HG02642 (cell line): ENCODE data around the gene NCOA7.

ENCODE experiments used
- ATAC-seq: cut with Tn5 transposase; IDR thresholded peaks from one replicate; pipeline ENCODE4 v1.9.1; 2021; ENCODE audit warnings: mild to moderate bottlenecking; ENCODE audit not compliant: unreplicated experiment, poor library complexity

NCOA7 gene

GRCh38 chr6:125810445-125810844 is 19.7 kb downstream of the NCOA7 start:
- no peak for ATAC-seq

- no peak for ATAC-seq
Measured at GRCh38 chr6:125811259-125811658, 20.5 kb downstream of the NCOA7 start.

- no peak for ATAC-seq
Measured at GRCh38 chr6:125812394-125813292, 21.9 kb downstream of the NCOA7 start.

- ATAC-seq = peak; percentile 28
Measured at GRCh38 chr6:125814481-125814880, 23.7 kb downstream of the NCOA7 start.

DNA sequence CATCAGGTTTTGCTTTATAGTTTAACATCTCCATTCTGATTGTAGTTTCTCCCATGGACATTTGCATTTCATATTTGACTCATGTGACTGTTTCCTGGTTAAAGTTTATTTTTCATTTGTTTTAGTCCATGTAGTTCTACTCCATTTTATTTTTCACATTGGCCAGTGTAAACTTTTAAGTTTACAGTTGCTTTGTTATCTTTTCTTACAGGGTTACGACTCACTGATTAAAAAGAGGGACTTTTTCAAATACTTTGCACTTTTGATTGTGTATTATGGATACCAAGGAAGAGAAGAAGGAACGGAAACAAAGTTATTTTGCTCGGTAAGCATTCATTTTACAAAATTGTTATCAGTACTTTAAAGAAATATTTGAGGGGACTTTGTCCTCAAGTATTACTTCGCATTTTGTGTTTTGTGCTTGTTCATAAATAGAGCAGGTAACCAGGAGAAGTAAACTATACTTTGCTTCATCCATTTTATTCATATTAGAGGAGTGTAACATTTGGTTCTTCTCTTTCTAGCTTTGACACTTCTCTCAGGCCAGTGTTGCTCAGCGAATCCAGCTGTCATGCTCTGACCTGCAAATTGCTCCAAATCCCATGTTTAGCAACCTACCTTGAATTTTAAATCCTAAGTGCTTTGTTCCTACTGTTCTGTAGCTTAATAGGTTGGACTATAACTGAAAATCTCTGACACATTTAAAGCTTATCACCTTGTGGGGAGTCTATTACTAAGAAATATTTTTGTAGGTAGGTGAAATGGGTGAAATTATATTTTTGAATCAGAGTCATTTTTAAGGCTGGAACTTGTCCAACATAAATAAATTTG is 24.5 kb downstream of the NCOA7 start:
- no peak for ATAC-seq

GRCh38 chr6:125816828-125817280 is 26.1 kb downstream of the NCOA7 start:
- no peak for ATAC-seq

- peak; percentile 46 for ATAC-seq
Measured at GRCh38 chr6:125818225-125818657, 27.5 kb downstream of the NCOA7 start.

- ATAC-seq = no peak
Measured at GRCh38 chr6:125818772-125819260, 28.1 kb downstream of the NCOA7 start.

DNA sequence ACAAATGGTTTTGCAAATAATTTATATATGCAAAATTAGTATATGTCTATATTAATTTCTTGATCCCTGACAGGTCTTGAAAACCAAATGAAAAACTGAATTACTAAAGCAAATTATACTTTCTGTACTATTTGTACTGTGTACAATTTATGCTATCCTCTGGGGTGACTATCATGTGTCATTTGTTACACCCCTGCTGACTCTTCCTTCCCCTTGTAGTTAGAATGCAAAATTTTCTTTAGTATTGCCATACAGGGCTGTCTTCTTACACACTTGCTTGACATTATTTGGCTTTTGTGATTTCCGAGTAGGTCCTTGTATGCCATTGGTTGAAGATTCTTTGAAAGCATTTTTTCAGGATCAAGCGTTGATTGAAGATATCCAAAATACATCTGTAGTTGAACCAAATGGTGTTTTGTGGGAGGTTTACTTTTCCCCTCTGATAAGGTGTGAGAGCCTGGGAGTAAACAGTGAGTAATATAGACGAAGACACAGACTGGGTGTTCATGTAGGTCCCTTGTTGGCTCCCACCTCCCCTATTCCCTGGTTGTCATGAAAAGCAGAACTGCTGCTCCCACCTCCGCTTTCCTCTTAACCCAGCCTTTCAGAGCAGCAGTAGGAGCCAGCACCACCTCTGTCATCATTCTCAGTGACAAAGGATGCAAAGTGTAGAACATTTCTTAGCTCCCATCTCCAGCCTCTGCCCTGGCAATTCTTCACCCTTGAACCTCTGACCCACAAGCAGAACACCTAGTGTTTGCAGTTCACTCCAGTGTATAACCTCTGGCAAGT is 29.0 kb downstream of the NCOA7 start:
- no peak for ATAC-seq

DNA sequence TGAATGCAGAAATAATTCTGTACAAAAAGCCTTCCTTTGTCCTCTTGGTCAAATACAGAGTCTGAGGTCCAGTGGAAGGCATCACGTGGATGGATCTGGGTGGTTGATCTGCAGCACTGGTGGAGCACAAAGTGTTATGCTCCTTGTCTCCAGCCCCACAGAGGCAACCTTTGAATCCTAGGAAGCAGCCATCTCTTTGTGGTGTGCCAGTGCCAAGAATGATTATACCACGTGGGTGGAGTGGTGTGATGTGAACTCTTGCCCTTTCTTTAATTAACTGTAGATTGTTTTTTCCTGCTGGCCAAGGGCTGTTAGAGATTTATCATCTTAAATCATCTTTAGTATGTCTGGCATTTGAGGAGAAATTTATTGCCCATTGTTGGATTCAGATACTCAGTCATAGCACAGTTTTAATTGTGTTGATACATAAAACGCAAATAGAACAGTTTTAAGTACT is 31.1 kb downstream of the NCOA7 start:
- no peak for ATAC-seq

DNA sequence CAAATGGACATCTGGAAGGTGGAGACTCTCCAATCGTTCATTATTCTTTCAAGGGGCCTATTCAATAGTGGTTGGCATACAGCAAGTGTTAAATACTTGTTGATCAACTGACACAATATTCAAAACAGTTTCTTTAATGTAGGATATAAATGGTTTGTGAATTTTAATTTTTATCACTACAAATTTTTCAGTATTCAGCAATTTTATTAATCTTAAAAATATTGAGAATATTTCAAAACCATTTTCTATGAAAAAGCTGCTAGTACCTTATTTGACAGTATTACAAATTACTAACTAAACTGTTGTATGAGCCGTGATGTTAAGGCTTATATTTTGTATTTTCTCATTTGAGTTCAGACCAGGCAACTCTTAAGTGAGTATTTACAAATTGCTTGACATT is 32.4 kb downstream of the NCOA7 start:
- no peak for ATAC-seq

DNA sequence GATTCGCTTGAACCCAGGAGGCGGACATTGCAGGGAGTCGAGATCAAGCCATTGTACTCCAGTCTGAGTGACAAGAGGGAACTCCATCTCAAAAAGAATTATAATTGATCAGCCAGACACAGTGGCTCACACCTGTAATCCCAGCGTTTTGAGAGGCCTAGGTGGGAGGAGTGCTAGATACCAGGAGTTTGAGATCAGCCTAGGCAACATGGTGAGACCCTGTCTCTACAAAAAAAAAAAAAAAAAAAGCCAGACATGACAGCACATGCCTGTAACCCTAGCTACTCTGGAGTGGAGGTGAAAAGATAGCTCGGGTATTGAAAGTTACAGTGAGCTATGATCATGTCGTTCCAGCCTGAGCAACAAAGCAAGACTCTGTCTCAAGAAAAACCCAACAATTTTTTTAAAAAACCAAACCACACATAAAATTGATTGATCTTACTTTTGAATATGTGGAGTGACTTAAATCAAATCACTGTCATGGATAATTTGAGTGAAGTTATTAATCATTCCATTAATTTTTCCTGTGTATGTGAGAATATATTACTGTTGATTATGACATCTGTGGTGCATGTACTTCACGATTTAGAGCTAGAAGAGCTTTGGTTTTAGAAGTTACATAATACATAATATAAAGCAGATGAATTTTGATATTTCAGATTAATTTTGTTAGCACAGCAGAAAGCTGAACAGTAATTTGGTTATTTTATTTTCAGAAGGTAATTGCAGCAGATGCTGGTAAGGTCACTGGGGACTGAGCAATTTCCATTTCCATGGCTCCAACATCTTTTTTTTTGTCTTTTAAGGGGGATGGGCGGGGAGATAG is 34.4 kb downstream of the NCOA7 start:
- no peak for ATAC-seq

DNA sequence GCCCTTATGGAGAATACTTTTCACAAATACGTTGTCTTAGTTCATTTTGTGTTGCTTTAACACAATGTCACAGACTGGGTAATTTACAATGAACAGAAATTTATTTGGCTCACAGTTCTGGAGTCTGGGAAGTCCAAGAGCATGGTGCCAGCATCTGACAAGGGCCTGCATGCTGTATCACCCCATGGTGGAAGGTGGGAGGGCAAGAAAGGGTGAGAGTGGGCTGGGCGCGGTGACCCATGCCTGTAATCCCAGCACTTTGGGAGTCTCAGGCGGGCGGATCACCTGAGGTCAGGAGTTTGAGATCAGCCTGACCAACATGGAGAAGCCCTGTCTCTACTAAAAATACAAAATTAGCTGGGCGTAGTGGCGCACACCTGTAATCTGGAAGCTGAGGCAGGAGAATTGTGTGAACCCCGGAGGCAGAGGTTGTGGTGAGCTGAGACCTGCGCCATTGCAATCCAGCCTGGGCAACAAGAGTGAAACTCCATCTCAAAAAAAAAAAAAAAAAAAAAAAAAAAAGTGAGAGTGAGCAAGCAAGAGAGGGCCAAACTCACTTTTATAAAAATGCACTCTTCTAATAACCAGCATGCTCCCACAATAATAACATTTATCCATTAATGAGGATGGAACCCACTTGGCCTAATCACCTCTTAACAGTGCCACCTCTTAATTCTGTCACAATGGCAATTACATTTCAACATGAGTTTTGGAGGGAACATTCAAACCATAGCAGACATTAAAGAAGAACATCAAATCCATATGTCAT is 36.1 kb downstream of the NCOA7 start:
- no peak for ATAC-seq

DNA sequence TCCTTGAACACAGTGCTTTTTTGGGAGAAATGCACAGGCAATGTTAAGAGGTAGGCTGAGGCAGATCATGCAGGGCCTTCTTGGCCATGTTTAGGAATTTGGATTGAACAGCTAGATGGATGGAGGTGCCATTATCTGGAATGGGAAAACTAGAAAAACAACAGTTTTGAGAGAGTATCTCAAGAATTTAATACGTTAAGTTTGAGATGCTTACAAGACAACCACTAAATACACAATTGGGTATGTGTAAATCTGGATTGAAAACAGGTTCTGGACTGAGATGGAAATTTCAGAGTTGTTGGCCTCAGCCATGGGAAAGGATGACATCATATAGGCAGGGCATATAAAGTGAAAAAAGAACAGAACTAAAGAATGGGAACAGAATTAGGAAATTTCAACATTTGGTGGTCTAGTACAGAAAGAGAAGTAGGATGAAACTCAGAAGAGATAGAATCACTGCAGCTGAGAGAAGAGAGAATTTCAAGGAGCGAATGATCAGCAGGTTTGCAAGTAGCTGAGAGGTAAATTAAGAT is 37.1 kb downstream of the NCOA7 start:
- ATAC-seq = no peak

DNA sequence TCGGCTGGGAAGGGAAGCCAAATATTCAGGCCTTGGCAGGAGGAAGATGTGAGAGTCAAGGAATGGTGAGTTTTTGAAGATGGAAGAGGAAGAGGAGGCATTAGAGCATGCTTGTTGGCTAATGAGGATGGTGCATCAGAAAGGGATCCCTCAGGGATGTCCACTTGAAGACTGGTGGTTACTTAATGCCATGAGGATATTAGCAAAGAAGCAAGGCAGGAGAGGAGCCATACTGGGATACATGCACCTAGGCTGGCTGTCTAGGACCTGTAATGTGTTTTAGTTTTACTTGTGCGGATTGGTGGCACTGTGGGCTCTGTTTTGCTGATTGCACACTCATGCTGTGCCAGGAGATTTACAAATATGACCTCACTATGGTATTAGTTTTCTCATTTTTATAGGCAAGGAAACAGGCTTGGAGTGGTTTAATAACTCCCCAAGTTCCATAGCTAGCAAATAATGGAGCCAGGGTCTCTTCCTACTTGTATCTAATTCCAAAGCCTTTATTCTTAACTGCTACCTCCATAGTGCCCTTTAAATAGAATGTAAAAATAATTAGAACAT is 37.8 kb downstream of the NCOA7 start:
- no peak for ATAC-seq

- no peak for ATAC-seq
Measured at GRCh38 chr6:125829433-125829832, 38.7 kb downstream of the NCOA7 start.

- no peak for ATAC-seq
Measured at GRCh38 chr6:125831659-125832058, 40.9 kb downstream of the NCOA7 start.
